Right renal pelvis (tissue), 4 donors: ENCODE results near the gene CCDC73. TPM values are rescaled to one million over a fixed set of nuclear protein-coding genes. Genes with fewer than 3 reads are reported as not detected.
"Not testable (repeated sequence)": the region's sequence is repeated elsewhere in the genome, so short reads cannot be mapped to it uniquely, and the experiment has no call there.

Experiments
- DNase-seq, 4 donors: peaks; one replicate each; pipeline ENCODE4 v3.0.0-alpha.2; 2013; ENCODE audit warnings: low read depth in 4 of 4, low spot score in 3 of 4, missing footprints in 1 of 4
- polyA plus RNA-seq, 4 donors: library from polyadenylated mRNA; unstranded; fragments of 120-200 nt; gene quantifications; one replicate each; pipeline ENCODE4 v1.2.1, GENCODE V29; 2013; ENCODE audit not compliant: insufficient read length in 4 of 4

The CCDC73 gene
- polyA plus RNA-seq, 4 donors = 0.24 to 0.69 (median 0.31) TPM

DNA sequence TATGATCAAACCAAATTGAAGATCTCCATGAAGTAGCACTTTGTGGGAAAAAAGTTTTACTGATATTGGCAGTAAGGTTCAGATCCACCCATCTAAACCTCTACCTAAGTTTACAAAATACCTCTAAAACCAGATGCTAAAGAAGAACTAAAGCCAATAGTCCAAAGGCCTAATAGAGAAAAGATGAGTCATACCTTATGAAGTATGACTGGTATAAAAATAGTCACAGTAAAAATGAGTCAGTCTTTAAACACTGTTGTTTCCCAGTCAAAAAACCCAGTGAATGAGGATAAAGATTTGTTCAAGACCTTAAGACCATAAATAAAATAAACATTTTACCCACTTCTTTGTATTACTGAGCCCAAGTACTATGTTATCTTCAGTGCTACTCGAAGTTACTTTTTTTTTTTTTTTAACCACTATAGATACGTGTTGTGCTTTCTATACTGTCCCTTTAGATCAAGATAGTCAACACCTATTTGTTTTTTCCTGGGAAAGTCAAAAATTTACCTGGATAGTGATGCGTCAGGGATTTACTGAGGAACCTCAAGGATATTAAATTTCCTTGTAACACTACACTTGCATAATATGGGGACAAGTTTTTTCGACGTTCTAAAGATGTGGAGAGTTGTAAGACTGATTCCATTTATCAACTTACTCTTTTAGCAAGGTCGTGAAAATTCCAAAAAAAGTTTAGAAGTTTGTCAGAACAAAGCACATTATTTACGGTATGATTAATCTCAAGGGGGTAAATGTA lies 87.3 kb downstream of the CCDC73 start:
- no peak for DNase-seq

GRCh38 chr11:32705309-32706033 lies 89.0 kb downstream of the CCDC73 start:
- no peak for DNase-seq

DNA sequence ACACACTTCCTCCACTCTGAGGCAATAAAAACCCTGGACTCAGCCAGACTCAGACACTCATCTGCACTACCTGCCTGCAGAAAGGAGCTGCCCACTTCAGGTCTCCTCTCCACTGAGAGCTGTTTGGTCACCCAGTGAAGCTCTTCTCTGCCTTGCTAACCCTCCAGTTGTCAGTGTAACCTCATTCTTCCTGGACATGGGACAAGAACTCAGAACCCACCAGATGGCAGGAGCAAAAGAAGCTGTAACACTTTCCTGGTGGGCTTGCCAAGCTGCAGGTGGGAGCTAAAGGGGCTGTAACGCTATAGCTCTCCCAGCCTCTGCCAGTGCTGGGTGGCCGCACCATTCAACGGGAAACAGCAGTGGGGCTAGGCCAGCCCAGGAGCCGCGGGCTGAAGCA lies 89.7 kb downstream of the CCDC73 start:
- DNase-seq = no peak

GRCh38 chr11:32704261-32704660 lies 90.2 kb downstream of the CCDC73 start:
- no peak for DNase-seq

- DNase-seq = no peak
These were observed 92.8 kb downstream of the CCDC73 start for GRCh38 chr11:32701616-32702015.

GRCh38 chr11:32698579-32698978 lies 95.9 kb downstream of the CCDC73 start:
- DNase-seq = no peak

DNA sequence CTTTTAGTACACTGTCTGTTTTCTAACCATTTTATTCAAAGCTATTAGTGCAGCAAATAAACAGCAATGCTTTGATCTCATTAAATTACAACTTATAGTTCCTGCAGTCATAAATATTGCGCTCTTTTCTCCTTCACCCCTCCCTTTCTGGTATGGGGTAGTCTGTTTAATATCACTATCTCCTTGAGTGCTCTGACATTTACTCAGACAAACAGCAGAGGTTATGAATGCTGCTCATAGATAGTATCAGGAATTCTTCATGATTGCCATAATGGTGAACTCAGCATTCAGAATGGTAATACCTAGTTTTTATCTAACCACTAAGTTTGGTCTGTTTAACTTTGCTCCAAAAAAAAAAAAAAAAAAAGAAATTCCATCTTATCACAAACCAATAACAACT lies 123.4 kb downstream of the CCDC73 start:
- no peak for DNase-seq

- no peak for DNase-seq
These were observed 134.8 kb downstream of the CCDC73 start for GRCh38 chr11:32659672-32660071.

- DNase-seq = no peak
These were observed 135.6 kb downstream of the CCDC73 start for GRCh38 chr11:32658639-32659406.

- DNase-seq = no peak
These were observed 150.9 kb downstream of the CCDC73 start for GRCh38 chr11:32643526-32643925.

GRCh38 chr11:32641361-32641760 lies 153.1 kb downstream of the CCDC73 start:
- DNase-seq = no peak

- no peak for DNase-seq
These were observed 158.6 kb downstream of the CCDC73 start for GRCh38 chr11:32635819-32636218.

DNA sequence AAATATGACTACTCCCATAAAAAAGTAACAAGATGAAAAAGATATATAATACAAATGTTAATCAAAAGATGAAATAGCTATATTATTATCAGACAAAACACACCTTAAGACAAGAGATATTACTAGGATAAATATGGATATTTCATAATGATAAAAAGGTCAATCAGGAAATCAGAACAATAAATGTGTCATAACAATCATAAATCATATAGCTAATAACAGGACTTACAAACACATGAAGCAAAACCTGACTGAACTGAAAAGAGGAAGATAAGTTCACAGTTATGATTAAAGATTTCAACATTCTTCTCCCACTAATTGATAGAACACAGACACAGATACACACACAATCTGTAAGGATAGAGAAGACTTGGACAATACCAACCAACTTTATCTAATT lies 163.6 kb downstream of the CCDC73 start:
- DNase-seq = no peak

GRCh38 chr11:32616903-32617302 lies 177.6 kb downstream of the CCDC73 start:
- DNase-seq = no peak

DNA sequence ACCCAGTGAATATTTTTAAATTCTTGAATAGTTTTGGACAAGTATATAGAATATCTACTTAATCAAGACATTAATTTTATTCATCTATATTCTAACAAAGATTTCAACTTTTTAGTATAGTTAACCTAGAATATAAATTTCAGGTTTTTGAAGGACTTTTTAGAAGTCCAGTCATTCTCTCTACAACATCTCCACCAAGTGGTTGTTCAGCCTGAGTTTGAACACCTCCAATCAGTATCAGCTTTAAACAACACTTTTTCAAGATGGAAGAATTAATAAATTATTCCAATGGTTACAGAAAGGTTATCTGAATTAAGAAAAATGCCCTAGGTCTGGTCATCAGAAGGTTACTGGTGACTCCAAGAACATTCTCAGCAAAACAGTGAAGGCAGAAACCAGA lies 179.0 kb downstream of the CCDC73 start:
- no peak for DNase-seq

GRCh38 chr11:32613500-32614151 lies 180.8 kb downstream of the CCDC73 start:
- DNase-seq = no peak

GRCh38 chr11:32610797-32611352 lies 183.6 kb downstream of the CCDC73 start:
- DNase-seq = peak in 1 of 4 donors; percentile 23

- DNase-seq = not testable (repeated sequence)
These were observed 185.6 kb downstream of the CCDC73 start for GRCh38 chr11:32608826-32609225.

- no peak for DNase-seq
These were observed 188.2 kb downstream of the CCDC73 start for GRCh38 chr11:32606220-32606619.

DNA sequence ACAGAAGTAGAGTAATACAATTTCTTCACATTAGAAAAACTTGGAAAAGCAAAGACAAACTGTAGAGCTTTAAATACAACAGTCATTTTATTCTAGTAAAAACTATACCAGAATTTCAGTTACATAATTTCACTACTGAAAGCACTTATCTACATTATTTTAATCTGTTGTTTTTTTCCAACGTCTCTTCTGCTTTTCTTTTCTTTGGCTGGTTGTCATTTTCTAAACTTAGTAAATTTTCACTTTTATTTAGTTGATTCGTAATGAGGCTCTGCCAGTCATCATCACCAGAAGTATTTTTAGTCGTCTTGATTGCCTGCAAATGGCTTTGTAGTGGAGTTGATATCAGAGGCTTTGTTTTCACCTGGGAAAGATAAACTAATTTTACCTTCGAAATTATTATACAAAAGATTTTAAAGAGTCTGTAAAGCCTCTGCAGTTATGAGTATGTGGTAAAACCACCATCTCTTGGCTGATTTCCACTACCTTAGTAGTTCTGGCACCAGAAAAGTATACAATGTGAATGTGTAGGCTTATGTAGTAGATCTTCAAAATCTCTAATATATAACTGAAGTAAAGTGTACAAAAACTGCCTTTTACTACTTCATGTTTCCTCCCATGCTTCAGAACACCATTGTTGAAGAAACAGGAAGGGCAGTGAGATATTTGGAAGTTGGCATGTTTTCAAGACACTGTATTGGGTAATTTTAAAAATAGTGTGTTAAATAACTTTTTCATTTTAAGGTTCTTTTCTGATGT lies 191.6 kb downstream of the CCDC73 start:
- DNase-seq = no peak
